ENCODE data around the gene PSEN2.

Gene PSEN2

GRCh38 chr1:226898246-226898645 lies 27.8 kb downstream of the PSEN2 start:
- no peak overlapping the region for H3K27ac Mint-ChIP-seq
- H3K27me3 Mint-ChIP-seq (ENCODE audit: low read depth, poor library complexity): peaks cover 3% of the 10 kb centered on the region
- peaks cover 13% of the 10 kb centered on the region for H3K4me1 Mint-ChIP-seq
- H3K36me3 Mint-ChIP-seq (ENCODE audit: low read depth): peaks cover 15% of the 10 kb centered on the region
- H3K9me3 Mint-ChIP-seq: no peaks in the 10 kb centered on the region
- no peak overlapping the region for H3K4me3 Mint-ChIP-seq
- DNase-seq: no peak
- no peak for TF ChIP-seq CTCF (IDR thresholded peaks at IDR 0.05)

- Mint-ChIP-seq H3K4me3 (no peak overlapping the region), H3K27ac (no peak overlapping the region), H3K4me1 (peaks cover 24% of the 10 kb centered on the region), H3K9me3 (no peaks in the 10 kb centered on the region), H3K27me3 (ENCODE audit: low read depth, poor library complexity) (peaks cover 3% of the 10 kb centered on the region), H3K36me3 (ENCODE audit: low read depth) (peaks cover 15% of the 10 kb centered on the region)
- DNase-seq: no peak
- TF ChIP-seq CTCF (IDR thresholded peaks at IDR 0.05): no peak
Observed at GRCh38 chr1:226901421-226901820, 31.0 kb downstream of the PSEN2 start.

GRCh38 chr1:226902601-226903000 lies 32.2 kb downstream of the PSEN2 start:
- H3K9me3 Mint-ChIP-seq: no peaks in the 10 kb centered on the region
- TF ChIP-seq CTCF (IDR thresholded peaks at IDR 0.05): no peak
- H3K4me1 Mint-ChIP-seq: peaks cover 24% of the 10 kb centered on the region
- peaks cover 15% of the 10 kb centered on the region for H3K36me3 Mint-ChIP-seq (ENCODE audit: low read depth)
- DNase-seq: no peak
- H3K27ac Mint-ChIP-seq: no peak overlapping the region
- H3K27me3 Mint-ChIP-seq (ENCODE audit: low read depth, poor library complexity): peaks cover 6% of the 10 kb centered on the region
- H3K4me3 Mint-ChIP-seq: no peak overlapping the region

- no peak for DNase-seq
- H3K4me1 Mint-ChIP-seq: peaks cover 24% of the 10 kb centered on the region
- H3K4me3 Mint-ChIP-seq: no peak overlapping the region
- peaks cover 6% of the 10 kb centered on the region for H3K27me3 Mint-ChIP-seq (ENCODE audit: low read depth, poor library complexity)
- peak overlapping the region; percentile 15 for H3K27ac Mint-ChIP-seq
- no peak for TF ChIP-seq CTCF (IDR thresholded peaks at IDR 0.05)
- H3K9me3 Mint-ChIP-seq: no peaks in the 10 kb centered on the region
- peaks cover 14% of the 10 kb centered on the region for H3K36me3 Mint-ChIP-seq (ENCODE audit: low read depth)
Observed at GRCh38 chr1:226903819-226904716, 33.7 kb downstream of the PSEN2 start.

- Mint-ChIP-seq H3K4me1 (peaks cover 24% of the 10 kb centered on the region), H3K27ac (no peak overlapping the region), H3K4me3 (no peak overlapping the region), H3K36me3 (ENCODE audit: low read depth) (peaks cover 9% of the 10 kb centered on the region), H3K9me3 (no peaks in the 10 kb centered on the region), H3K27me3 (ENCODE audit: low read depth, poor library complexity) (peaks cover 6% of the 10 kb centered on the region)
- no peak for DNase-seq
- no peak for TF ChIP-seq CTCF (IDR thresholded peaks at IDR 0.05)
Observed at GRCh38 chr1:226904772-226905171, 34.4 kb downstream of the PSEN2 start.

- peaks cover 6% of the 10 kb centered on the region for H3K27me3 Mint-ChIP-seq (ENCODE audit: low read depth, poor library complexity)
- H3K27ac Mint-ChIP-seq: no peak overlapping the region
- peaks cover 9% of the 10 kb centered on the region for H3K4me1 Mint-ChIP-seq
- H3K9me3 Mint-ChIP-seq: no peaks in the 10 kb centered on the region
- no peak for TF ChIP-seq CTCF (IDR thresholded peaks at IDR 0.05)
- no peak overlapping the region for H3K4me3 Mint-ChIP-seq
- no peaks in the 10 kb centered on the region for H3K36me3 Mint-ChIP-seq (ENCODE audit: low read depth)
- DNase-seq: no peak
Observed at GRCh38 chr1:226908419-226908818, 38.0 kb downstream of the PSEN2 start.

Measured in nephron progenitor cell (in vitro differentiated cells).